GM23248 (cell line): ENCODE measurements around the gene GPR68.

ENCODE experiments used
- EZH2 ChIP-seq: fragments of 200-600 bp; sonication (generic); IDR thresholded peaks from 2 replicates; pipeline ENCODE4 v1.6.1; 2018; ENCODE audit warnings: antibody characterized with exemption, mild to moderate bottlenecking; ENCODE audit not compliant: insufficient read depth, poor library complexity, severe bottlenecking
- EZH2phosphoT487 ChIP-seq: fragments of 200-600 bp; sonication (generic); IDR thresholded peaks from 2 replicates; pipeline ENCODE4 v1.6.1; 2018; ENCODE audit warnings: antibody characterized with exemption, moderate library complexity, mild to moderate bottlenecking, low read depth; ENCODE audit not compliant: insufficient read depth

GRCh38 chr14:91241863-91242262, 2.6 kb downstream of the GPR68 start:
- TF ChIP-seq EZH2phosphoT487 (no peak), EZH2 (no peak)
